Stimulated activated CD8-positive, alpha-beta memory T cell treated with anti-CD3 and anti-CD28 coated beads, Interleukin-15, amount 100 ng/mL, for 4 hours (primary cell): ENCODE measurements around the gene UNKL.

ENCODE experiments used
- DNase-seq, 2 donors: peaks; one replicate each; pipeline ENCODE4 v3.0.0-alpha.2; 2020; ENCODE audit warnings: low read depth in 2 of 2

UNKL gene

DNA sequence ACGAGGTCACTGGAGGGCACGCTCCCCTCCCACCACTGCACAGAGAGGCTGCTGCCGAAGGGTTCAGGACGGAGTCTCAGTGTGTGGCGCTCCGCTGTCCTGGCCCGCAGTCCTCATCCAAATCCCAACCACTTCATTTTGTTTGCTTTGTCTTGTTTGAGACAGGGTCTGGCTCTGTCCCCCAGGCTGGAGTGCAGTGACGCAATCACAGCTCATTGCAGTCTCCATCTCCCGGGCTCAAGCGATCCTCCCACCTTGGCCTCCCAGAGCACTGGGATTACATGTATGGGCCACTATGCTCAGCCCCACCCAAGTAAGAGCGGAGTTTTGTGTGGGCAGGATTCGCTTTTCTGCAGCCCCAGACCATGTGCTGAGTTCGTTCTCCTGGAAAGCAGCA is 12.7 kb downstream of the UNKL start:
- no peak for DNase-seq

GRCh38 chr16:1401061-1401757 is 13.3 kb downstream of the UNKL start:
- no peak for DNase-seq

DNA sequence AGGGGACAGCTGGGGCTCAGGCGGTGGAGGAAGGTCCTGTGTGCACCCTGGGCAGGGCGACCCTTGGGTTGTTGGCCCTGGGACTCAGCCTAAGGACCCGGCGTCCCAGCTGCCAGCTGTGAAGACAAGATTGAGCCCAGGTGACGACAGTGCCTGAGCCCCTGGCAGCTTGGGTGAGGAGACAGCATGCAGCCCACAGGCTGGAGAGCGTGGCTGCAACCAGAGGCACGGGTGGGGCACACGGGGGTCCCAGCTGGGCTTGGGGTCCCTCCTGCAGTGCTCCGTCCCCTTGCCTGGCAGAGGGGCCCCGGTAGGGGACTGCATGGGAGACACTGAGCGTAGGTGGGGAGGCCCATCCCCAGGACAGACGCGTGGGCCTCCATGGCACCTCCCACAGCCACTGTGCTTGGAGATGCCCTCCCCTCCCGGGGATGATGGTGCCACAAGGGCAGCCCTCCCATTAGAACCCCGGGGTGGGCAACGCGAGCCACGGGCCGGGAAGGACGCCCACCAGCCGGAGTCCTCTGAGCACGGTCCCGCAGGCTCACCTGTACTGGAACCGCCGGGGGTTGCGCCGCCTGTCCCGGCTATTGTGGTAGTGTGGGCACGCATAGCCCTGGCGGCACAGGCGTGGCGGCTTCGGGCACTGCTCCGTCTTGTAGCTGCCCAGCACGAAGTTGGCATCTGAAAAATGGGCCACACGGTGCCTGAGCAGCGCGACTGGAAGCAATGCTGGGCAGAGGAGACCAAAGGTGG is 15.5 kb downstream of the UNKL start:
- no peak for DNase-seq

- DNase-seq = no peak
These were observed 16.2 kb downstream of the UNKL start for GRCh38 chr16:1398351-1398750.

DNA sequence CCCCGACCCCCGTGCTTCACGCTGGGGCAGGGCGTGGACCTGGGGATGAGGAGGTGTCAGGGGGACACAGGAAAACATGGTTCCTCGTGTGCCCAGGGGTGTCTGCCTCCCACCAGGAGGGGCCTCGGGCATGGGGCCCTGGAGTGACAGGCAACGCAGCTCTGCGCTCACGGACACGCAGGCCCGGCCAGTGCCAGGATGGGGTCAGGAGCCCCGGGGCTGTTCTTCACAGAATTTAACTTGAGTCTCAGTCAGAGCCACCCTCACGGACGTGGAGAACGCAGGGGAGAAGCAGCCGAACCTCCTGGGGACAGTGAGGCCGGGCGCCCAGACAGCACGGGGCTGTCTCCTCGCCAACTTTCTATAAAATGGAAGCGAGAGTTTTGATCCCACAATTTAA is 16.7 kb downstream of the UNKL start:
- DNase-seq = no peak

DNA sequence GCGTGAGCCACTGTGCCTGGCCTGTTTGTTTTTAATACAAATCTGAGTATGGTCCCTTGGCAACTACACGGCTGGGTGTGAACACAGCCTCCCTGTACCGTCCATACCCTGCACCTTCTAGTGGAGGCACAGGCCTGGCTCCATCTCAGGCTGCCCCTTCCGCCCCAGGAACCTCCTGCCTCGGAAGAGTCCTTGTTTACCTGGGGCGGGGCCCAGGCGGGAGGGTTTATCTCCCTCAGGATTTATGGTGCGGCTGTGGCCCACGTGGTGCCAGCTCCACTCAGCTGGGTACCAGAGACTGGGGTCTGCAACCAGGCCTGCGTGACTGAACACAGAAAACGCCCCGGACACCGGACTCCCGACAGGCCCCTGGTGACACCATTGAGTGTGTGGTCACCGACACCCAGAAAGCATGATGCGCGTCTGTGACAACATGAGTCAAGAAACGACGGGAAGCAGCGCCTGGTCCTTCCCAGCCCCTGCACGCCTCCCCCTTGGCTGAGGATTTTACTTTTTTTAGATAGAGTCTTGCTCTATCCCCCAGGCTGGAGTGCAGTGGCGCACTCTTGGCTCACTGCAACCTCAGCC is 19.0 kb downstream of the UNKL start:
- no peak for DNase-seq

DNA sequence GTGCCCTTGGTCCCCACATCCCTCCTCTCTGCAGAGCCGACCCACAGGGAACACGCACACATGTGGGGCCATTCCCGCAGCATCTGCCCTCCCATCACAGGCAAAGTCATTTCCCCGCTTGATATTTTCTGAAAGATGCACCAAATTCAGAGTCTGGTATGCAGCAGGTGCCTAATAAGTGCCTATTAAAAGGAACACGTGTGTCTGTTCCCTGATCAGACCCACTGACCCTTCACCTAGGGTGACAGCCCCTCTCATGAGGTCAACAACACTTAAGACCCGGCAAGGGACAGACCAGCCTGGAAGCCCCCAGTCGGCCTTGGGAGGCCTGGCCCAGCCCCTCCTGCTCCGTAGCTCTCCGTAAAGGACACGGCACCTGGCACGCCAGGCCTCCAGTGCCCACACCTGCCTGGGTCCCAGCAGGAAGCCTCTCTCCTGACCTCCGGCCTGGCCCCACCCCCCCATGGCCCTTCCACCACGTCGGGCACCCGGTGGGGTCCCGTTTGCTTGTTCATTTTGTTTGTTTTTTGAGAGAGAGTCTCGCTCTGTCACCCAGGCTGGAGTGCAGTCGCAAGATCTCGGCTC is 20.0 kb downstream of the UNKL start:
- no peak for DNase-seq

DNA sequence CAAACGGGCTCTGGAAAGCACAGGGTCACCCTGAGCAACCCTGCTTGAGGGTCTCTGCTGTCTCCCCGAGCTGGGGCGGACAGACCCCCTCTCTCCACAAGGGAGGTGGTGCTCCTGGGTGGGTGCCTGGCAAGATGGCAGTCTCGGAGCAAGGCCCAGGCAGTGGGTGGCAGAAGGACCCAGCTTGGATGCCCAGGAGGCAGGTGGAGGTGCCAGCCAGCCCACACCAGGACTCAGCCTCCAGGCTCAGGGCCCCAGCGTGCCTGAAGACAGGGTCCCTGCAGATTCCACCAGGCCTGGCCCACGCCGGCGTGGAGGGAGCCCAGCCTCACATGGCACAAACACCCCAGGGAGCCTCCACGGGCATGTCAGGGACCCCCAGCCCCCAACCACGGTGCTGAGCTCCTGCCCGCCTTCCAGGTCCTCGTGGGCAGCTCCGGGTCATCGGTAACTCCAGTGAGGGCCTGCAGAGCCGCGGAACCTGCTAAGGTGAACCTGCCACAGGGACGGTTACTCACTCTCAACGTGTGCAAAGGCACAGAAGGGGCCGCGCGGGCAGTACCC is 20.8 kb downstream of the UNKL start:
- no peak for DNase-seq

- no peak for DNase-seq
These were observed 21.7 kb downstream of the UNKL start for GRCh38 chr16:1392826-1393225.

DNA sequence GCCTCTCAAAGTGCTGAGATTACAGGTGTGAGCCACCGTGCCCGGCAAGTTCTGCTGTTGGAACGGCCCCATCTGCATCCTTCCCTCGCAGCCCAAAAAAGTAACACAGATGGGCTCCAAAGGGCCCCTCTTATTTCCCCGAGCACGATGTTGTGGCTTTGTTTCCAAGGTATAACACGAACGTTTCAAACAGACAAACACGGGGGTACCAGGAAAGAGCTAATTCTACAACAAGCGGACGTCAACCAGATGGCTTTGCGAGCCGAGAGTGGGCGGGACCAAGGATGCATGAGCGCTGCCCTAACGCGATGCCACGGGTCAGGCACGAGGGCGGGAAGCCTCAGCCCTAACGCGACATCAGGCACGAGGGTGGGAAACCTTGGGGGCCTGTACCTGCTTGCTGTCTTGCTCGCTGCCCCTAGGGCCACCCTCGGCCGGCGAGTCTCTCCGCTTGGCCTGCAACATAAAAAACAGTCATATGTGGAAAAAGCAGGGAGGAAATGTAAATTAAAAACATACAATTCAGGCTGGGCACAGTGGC is 24.2 kb downstream of the UNKL start:
- no peak for DNase-seq

GRCh38 chr16:1389762-1390161 is 24.7 kb downstream of the UNKL start:
- DNase-seq = no peak

DNA sequence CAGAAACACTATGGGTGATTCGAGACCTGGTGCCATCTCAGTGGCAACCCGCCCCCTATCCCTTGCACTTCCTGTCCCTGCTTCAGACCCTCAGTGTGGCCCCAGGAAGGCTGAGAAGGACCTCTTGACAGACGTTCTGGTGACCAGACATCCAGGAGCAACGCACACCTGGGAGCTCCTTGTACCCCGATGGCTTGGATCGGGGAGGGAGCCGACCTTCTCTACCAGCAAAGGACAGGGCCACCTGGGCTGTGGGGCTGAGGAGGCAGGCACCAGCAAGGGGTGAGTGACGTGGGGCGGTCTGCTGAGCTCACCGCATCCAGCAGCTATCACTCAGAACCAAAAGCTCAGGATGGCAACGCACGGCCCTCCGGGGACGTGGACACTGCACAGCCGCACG is 27.2 kb downstream of the UNKL start:
- DNase-seq = no peak

- DNase-seq = no peak
These were observed 29.3 kb downstream of the UNKL start for GRCh38 chr16:1385232-1385631.

- no peak for DNase-seq
These were observed 30.9 kb downstream of the UNKL start for GRCh38 chr16:1383556-1383955.

- DNase-seq = no peak
These were observed 32.7 kb downstream of the UNKL start for GRCh38 chr16:1381612-1382406.

DNA sequence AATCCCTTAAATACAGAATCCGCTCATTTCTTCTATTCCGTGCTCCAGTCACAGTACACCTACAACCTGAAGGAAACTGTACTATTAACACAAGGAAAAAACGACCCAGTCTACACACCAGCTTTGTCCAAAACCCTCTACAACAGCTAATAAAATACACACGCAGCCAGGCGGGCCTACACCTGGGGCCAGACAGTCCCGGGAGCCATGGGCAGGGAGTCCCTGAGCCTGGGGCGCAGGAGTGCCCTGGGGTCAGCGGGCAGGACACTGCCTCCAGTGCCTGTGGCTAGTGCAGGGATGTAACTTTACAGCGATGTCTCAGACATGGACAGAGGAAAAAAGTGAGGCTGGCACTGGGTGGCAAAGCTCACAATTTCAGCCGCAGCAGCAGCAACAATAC is 34.3 kb downstream of the UNKL start:
- DNase-seq = no peak

GRCh38 chr16:1379304-1380076 is 35.0 kb downstream of the UNKL start:
- DNase-seq = peak; percentile 14 to 49

- peak; percentile 36 to 51 for DNase-seq
These were observed 35.6 kb downstream of the UNKL start for GRCh38 chr16:1378804-1379303.

DNA sequence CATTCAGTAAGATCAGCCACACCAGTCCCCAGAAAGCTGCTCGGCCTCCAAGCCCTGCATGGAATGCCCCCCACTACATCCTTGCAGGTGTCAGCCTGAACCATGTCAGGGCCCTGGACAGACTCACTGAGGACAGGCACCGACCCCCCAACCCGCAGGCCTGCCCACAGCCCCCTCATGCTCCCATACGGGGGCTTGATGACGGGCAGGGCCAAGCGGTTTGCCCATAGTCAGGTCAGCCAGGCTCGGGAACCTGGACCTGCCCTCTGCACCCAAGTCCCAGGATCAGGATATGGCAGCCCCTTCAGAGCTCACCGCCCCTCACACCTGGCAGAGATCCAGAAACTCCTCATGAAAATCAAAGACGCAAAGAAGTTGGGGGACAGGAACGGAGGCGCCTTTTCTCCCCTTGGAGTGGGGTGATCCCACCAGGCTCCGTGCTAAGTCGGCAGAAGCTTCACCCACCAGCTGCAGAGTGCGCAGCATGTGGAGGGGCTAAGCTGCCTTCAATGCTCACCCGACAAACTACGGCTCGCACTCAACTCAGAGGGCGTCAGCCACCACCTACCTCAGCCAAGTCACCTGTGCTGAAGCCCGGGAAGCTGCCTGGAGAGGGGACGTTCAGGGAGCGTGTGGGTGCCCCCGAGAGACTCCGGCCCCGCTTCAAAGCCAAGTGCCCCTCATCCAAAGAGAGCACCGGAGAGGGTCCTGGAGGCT is 36.3 kb downstream of the UNKL start:
- no peak for DNase-seq
